Upper lobe of left lung (tissue), 4 donors: ENCODE data around the gene ZNF750.

Experiments
- CTCF ChIP-seq, 6 experiments: fragments of 450-650 bp in 4 of 6; fragments of 200-600 bp in 2 of 6; sonication (generic) in 2 of 6; IDR thresholded peaks; one replicate each; pipeline ENCODE4 v1.5.1; 2016 to 2019; ENCODE audit warnings: antibody characterized with exemption in 6 of 6
- POLR2A ChIP-seq, 4 donors: fragments of 450-650 bp; IDR thresholded peaks; one replicate each; pipeline ENCODE4 v1.5.1; 2016 to 2017; ENCODE audit warnings: antibody characterized with exemption in 4 of 4, mild to moderate bottlenecking in 2 of 4

- no peak for TF ChIP-seq CTCF (IDR thresholded peaks at IDR 0.05)
- no peak for TF ChIP-seq POLR2A (IDR thresholded peaks at IDR 0.05)
Measured at GRCh38 chr17:82851381-82851780, 11.6 kb upstream of the ZNF750 start.
